Neural crest cell (in vitro differentiated cells): ENCODE results near the gene PERP. TPM values are rescaled to one million over a fixed set of nuclear protein-coding genes. Genes with fewer than 3 reads are reported as not detected.

ENCODE experiments used
- DNase-seq: peaks from one replicate; pipeline ENCODE4 v3.0.0; 2021; ENCODE audit warnings: low read depth, mixed read lengths, low spot score
- H3K27ac Mint-ChIP-seq: one replicate; pipeline ENCODE4 v1.8.0; 2021; ENCODE audit warnings: mild to moderate bottlenecking, mixed read lengths; ENCODE audit not compliant: unreplicated experiment
- H3K27me3 Mint-ChIP-seq: 2 replicates; pipeline ENCODE4 v1.8.0; 2021; ENCODE audit warnings: low read depth, mild to moderate bottlenecking, mixed read lengths
- H3K36me3 Mint-ChIP-seq: 2 replicates; pipeline ENCODE4 v1.8.0; 2021; ENCODE audit warnings: low read depth, mild to moderate bottlenecking, mixed read lengths
- H3K4me1 Mint-ChIP-seq: 2 replicates; pipeline ENCODE4 v1.8.0; 2021; ENCODE audit warnings: mixed read lengths
- H3K4me3 Mint-ChIP-seq: one replicate; pipeline ENCODE4 v1.8.0; 2021; ENCODE audit warnings: mild to moderate bottlenecking, mixed read lengths
- H3K9me3 Mint-ChIP-seq: 2 replicates; pipeline ENCODE4 v1.8.0; 2021; ENCODE audit warnings: mixed read lengths
- CTCF ChIP-seq: fragments of 200-600 bp; sonication (generic); conservative IDR thresholded peaks from 2 replicates; pipeline ENCODE4 v1.5.0; 2021; ENCODE audit warnings: antibody characterized with exemption, mild to moderate bottlenecking
- total RNA-seq: library from RNA; stranded (reverse); gene quantifications from 2 replicates; pipeline ENCODE4 v1.2.1, GENCODE V29; 2021

The PERP gene
- total RNA-seq, 1 donor from 2014 or later = 3.3 TPM

- Mint-ChIP-seq H3K27me3 (peaks cover 20% of the 10 kb centered on the region), H3K27ac (no peak overlapping the region), H3K4me1 (peaks cover 4% of the 10 kb centered on the region), H3K4me3 (no peak overlapping the region), H3K36me3 (no peaks in the 10 kb centered on the region), H3K9me3 (no peaks in the 10 kb centered on the region)
- no peak for TF ChIP-seq CTCF
- no peak for DNase-seq
These were observed 9.4 kb upstream of the PERP start for GRCh38 chr6:138116661-138116999.

- no peaks in the 10 kb centered on the region for H3K36me3 Mint-ChIP-seq
- no peak overlapping the region for H3K4me3 Mint-ChIP-seq
- peaks cover 24% of the 10 kb centered on the region for H3K27me3 Mint-ChIP-seq
- no peak for DNase-seq
- peaks cover 4% of the 10 kb centered on the region for H3K4me1 Mint-ChIP-seq
- H3K27ac Mint-ChIP-seq = no peak overlapping the region
- H3K9me3 Mint-ChIP-seq = no peaks in the 10 kb centered on the region
- peak; percentile 92 for TF ChIP-seq CTCF
These were observed 8.8 kb upstream of the PERP start for GRCh38 chr6:138115877-138116660.

GRCh38 chr6:138115201-138115600 is 8.0 kb upstream of the PERP start:
- Mint-ChIP-seq H3K4me3 (no peak overlapping the region), H3K9me3 (no peaks in the 10 kb centered on the region), H3K36me3 (no peaks in the 10 kb centered on the region), H3K27me3 (peaks cover 24% of the 10 kb centered on the region), H3K4me1 (peaks cover 4% of the 10 kb centered on the region), H3K27ac (no peak overlapping the region)
- DNase-seq = no peak
- TF ChIP-seq CTCF = no peak

- H3K27ac Mint-ChIP-seq = no peak overlapping the region
- no peak for TF ChIP-seq CTCF
- DNase-seq = no peak
- no peaks in the 10 kb centered on the region for H3K9me3 Mint-ChIP-seq
- peaks cover 4% of the 10 kb centered on the region for H3K4me1 Mint-ChIP-seq
- H3K36me3 Mint-ChIP-seq = no peaks in the 10 kb centered on the region
- H3K27me3 Mint-ChIP-seq = peaks cover 31% of the 10 kb centered on the region
- no peak overlapping the region for H3K4me3 Mint-ChIP-seq
These were observed 6.5 kb upstream of the PERP start for GRCh38 chr6:138113588-138114210.

- DNase-seq = no peak
- Mint-ChIP-seq H3K27ac (no peak overlapping the region), H3K9me3 (no peaks in the 10 kb centered on the region), H3K4me1 (peaks cover 19% of the 10 kb centered on the region), H3K4me3 (no peak overlapping the region), H3K36me3 (no peaks in the 10 kb centered on the region), H3K27me3 (peaks cover 58% of the 10 kb centered on the region)
- TF ChIP-seq CTCF = no peak
These were observed 3.0 kb upstream of the PERP start for GRCh38 chr6:138110229-138110628.
